ENCODE data around the gene UNK. TPM values are rescaled to one million over a fixed set of nuclear protein-coding genes. Genes with fewer than 3 reads are reported as not detected.

UNK gene
- total and polyA plus RNA-seq, 4 donors: 8.8 to 34.1 (median 25.3) TPM

- Histone ChIP-seq H3K9me3 (ENCODE audit: control insufficient read depth, low read length) (no peaks in the 10 kb centered on the region), H3K36me3 (ENCODE audit: control insufficient read depth in 1 of 2, insufficient read depth in 2 of 2, low read length in 1 of 2) (peaks cover 0 to 8% of the 10 kb centered on the region in 2 donors), H3K4me3 (ENCODE audit: low read length in 2 of 2) (no peak overlapping the region), H3K4me1 (ENCODE audit: control insufficient read depth in 1 of 2, insufficient read depth in 2 of 2, low read length in 2 of 2) (no peaks in the 10 kb centered on the region), H3K27ac (ENCODE audit: low read depth in 1 of 2, low read length in 2 of 2) (no peak overlapping the region), H3K27me3 (ENCODE audit: control insufficient read depth in 1 of 2, insufficient read depth in 2 of 2, low read length in 1 of 2) (no peaks in the 10 kb centered on the region)
- DNase-seq: no peak
- 89 to 90% methylated on average over 7 of the region's 7 CpGs for WGBS, 2 donors
- intact Hi-C loops (cut with DNase I): no loop called here
- ATAC-seq (ENCODE audit: low FRiP score): no peak
Measured at GRCh38 chr17:75819116-75819515, 34.5 kb downstream of the UNK start.

- H3K27me3 ChIP-seq (ENCODE audit: control insufficient read depth in 1 of 2, insufficient read depth in 2 of 2, low read length in 1 of 2): no peaks in the 10 kb centered on the region
- 90 to 92% methylated on average over 16 of the region's 16 CpGs for WGBS, 2 donors
- intact Hi-C loops (cut with DNase I): no loop called here
- H3K4me3 ChIP-seq (ENCODE audit: low read length in 2 of 2): no peak overlapping the region
- no peak overlapping the region for H3K27ac ChIP-seq (ENCODE audit: low read depth in 1 of 2, low read length in 2 of 2)
- no peaks in the 10 kb centered on the region for H3K4me1 ChIP-seq (ENCODE audit: control insufficient read depth in 1 of 2, insufficient read depth in 2 of 2, low read length in 2 of 2)
- H3K9me3 ChIP-seq (ENCODE audit: control insufficient read depth, low read length): no peaks in the 10 kb centered on the region
- DNase-seq: no peak
- no peak for ATAC-seq (ENCODE audit: low FRiP score)
- peaks cover 0 to 8% of the 10 kb centered on the region in 2 donors for H3K36me3 ChIP-seq (ENCODE audit: control insufficient read depth in 1 of 2, insufficient read depth in 2 of 2, low read length in 1 of 2)
Measured at GRCh38 chr17:75819678-75820077, 35.1 kb downstream of the UNK start.

- H3K9me3 ChIP-seq (ENCODE audit: control insufficient read depth, low read length): no peaks in the 10 kb centered on the region
- H3K27me3 ChIP-seq (ENCODE audit: control insufficient read depth in 1 of 2, insufficient read depth in 2 of 2, low read length in 1 of 2): no peaks in the 10 kb centered on the region
- intact Hi-C loops (cut with DNase I): no loop called here
- DNase-seq (no peak), ATAC-seq (ENCODE audit: low FRiP score) (no peak)
- H3K36me3 ChIP-seq (ENCODE audit: control insufficient read depth in 1 of 2, insufficient read depth in 2 of 2, low read length in 1 of 2): peaks cover 0 to 8% of the 10 kb centered on the region in 2 donors
- no peak overlapping the region for H3K27ac ChIP-seq (ENCODE audit: low read depth in 1 of 2, low read length in 2 of 2)
- no peak overlapping the region for H3K4me3 ChIP-seq (ENCODE audit: low read length in 2 of 2)
- H3K4me1 ChIP-seq (ENCODE audit: control insufficient read depth in 1 of 2, insufficient read depth in 2 of 2, low read length in 2 of 2): no peaks in the 10 kb centered on the region
- 86 to 87% methylated on average over 21 of the region's 21 CpGs for whole genome bisulfite sequencing, 2 donors
Measured at GRCh38 chr17:75820094-75821080, 35.8 kb downstream of the UNK start.

- peaks cover 0 to 8% of the 10 kb centered on the region in 2 donors for H3K36me3 ChIP-seq (ENCODE audit: control insufficient read depth in 1 of 2, insufficient read depth in 2 of 2, low read length in 1 of 2)
- WGBS, 2 donors: 89 to 95% methylated on average over 7 of the region's 7 CpGs
- ATAC-seq (ENCODE audit: low FRiP score): no peak
Measured at GRCh38 chr17:75821552-75821951, 36.9 kb downstream of the UNK start.

GRCh38 chr17:75822119-75822799 is 37.7 kb downstream of the UNK start:
- Histone ChIP-seq H3K36me3 (ENCODE audit: control insufficient read depth in 1 of 2, insufficient read depth in 2 of 2, low read length in 1 of 2) (peaks cover 0 to 8% of the 10 kb centered on the region in 2 donors), H3K27me3 (ENCODE audit: control insufficient read depth in 1 of 2, insufficient read depth in 2 of 2, low read length in 1 of 2) (no peaks in the 10 kb centered on the region), H3K4me3 (ENCODE audit: low read length in 2 of 2) (no peak overlapping the region), H3K4me1 (ENCODE audit: control insufficient read depth in 1 of 2, insufficient read depth in 2 of 2, low read length in 2 of 2) (no peaks in the 10 kb centered on the region), H3K27ac (ENCODE audit: low read depth in 1 of 2, low read length in 2 of 2) (peak overlapping the region in 1 of 2 donors; percentile 3), H3K9me3 (ENCODE audit: control insufficient read depth, low read length) (no peaks in the 10 kb centered on the region)
- DNase-seq (peak in 1 of 2 donors; percentile 76), ATAC-seq (ENCODE audit: low FRiP score) (no peak)
- intact Hi-C loops (cut with DNase I): no loop called here
- WGBS, 2 donors: 36% methylated on average over 18 of the region's 18 CpGs

More at GRCh38 chr17:75821552-75821951, 36.9 kb downstream of the UNK start:
- H3K4me1 ChIP-seq (ENCODE audit: control insufficient read depth in 1 of 2, insufficient read depth in 2 of 2, low read length in 2 of 2): no peaks in the 10 kb centered on the region
- H3K27me3 ChIP-seq (ENCODE audit: control insufficient read depth in 1 of 2, insufficient read depth in 2 of 2, low read length in 1 of 2): no peaks in the 10 kb centered on the region
- no peaks in the 10 kb centered on the region for H3K9me3 ChIP-seq (ENCODE audit: control insufficient read depth, low read length)
- H3K4me3 ChIP-seq (ENCODE audit: low read length in 2 of 2): no peak overlapping the region
- H3K27ac ChIP-seq (ENCODE audit: low read depth in 1 of 2, low read length in 2 of 2): no peak overlapping the region
- DNase-seq: no peak
- intact Hi-C loops (cut with DNase I): no loop called here

- H3K27ac ChIP-seq (ENCODE audit: low read depth in 1 of 2, low read length in 2 of 2): no peak overlapping the region
- no peaks in the 10 kb centered on the region for H3K4me1 ChIP-seq (ENCODE audit: control insufficient read depth in 1 of 2, insufficient read depth in 2 of 2, low read length in 2 of 2)
- intact Hi-C loops (cut with DNase I): no loop called here
- H3K27me3 ChIP-seq (ENCODE audit: control insufficient read depth in 1 of 2, insufficient read depth in 2 of 2, low read length in 1 of 2): no peaks in the 10 kb centered on the region
- ATAC-seq (ENCODE audit: low FRiP score): no peak
- WGBS, 2 donors: 61 to 63% methylated on average over 3 of the region's 3 CpGs
- peaks cover 0 to 8% of the 10 kb centered on the region in 2 donors for H3K36me3 ChIP-seq (ENCODE audit: control insufficient read depth in 1 of 2, insufficient read depth in 2 of 2, low read length in 1 of 2)
- H3K9me3 ChIP-seq (ENCODE audit: control insufficient read depth, low read length): no peaks in the 10 kb centered on the region
- DNase-seq: no peak
- H3K4me3 ChIP-seq (ENCODE audit: low read length in 2 of 2): no peak overlapping the region
Measured at GRCh38 chr17:75822800-75823166, 38.2 kb downstream of the UNK start.

- Histone ChIP-seq H3K27ac (ENCODE audit: low read depth in 1 of 2, low read length in 2 of 2) (no peak overlapping the region), H3K27me3 (ENCODE audit: control insufficient read depth in 1 of 2, insufficient read depth in 2 of 2, low read length in 1 of 2) (no peaks in the 10 kb centered on the region), H3K9me3 (ENCODE audit: control insufficient read depth, low read length) (no peaks in the 10 kb centered on the region), H3K4me1 (ENCODE audit: control insufficient read depth in 1 of 2, insufficient read depth in 2 of 2, low read length in 2 of 2) (no peaks in the 10 kb centered on the region), H3K4me3 (ENCODE audit: low read length in 2 of 2) (no peak overlapping the region), H3K36me3 (ENCODE audit: control insufficient read depth in 1 of 2, insufficient read depth in 2 of 2, low read length in 1 of 2) (peaks cover 0 to 8% of the 10 kb centered on the region in 2 donors)
- 88 to 94% methylated on average over 28 of the region's 28 CpGs for WGBS, 2 donors
- DNase-seq: no peak
- no peak for ATAC-seq (ENCODE audit: low FRiP score)
- intact Hi-C loops (cut with DNase I): no loop called here
Measured at GRCh38 chr17:75823257-75824041, 38.8 kb downstream of the UNK start.

GRCh38 chr17:75824050-75824552 is 39.5 kb downstream of the UNK start:
- WGBS, 2 donors: 86 to 88% methylated on average over 13 of the region's 13 CpGs
- intact Hi-C loops (cut with DNase I): no loop called here
- peaks cover 0 to 8% of the 10 kb centered on the region in 2 donors for H3K36me3 ChIP-seq (ENCODE audit: control insufficient read depth in 1 of 2, insufficient read depth in 2 of 2, low read length in 1 of 2)
- DNase-seq (no peak), ATAC-seq (ENCODE audit: low FRiP score) (no peak)
- H3K4me3 ChIP-seq (ENCODE audit: low read length in 2 of 2): no peak overlapping the region
- H3K27me3 ChIP-seq (ENCODE audit: control insufficient read depth in 1 of 2, insufficient read depth in 2 of 2, low read length in 1 of 2): no peaks in the 10 kb centered on the region
- H3K9me3 ChIP-seq (ENCODE audit: control insufficient read depth, low read length): no peaks in the 10 kb centered on the region
- no peak overlapping the region for H3K27ac ChIP-seq (ENCODE audit: low read depth in 1 of 2, low read length in 2 of 2)
- H3K4me1 ChIP-seq (ENCODE audit: control insufficient read depth in 1 of 2, insufficient read depth in 2 of 2, low read length in 2 of 2): no peaks in the 10 kb centered on the region

Measured in aorta (tissue), 5 donors.